MV-4-11 (cell line): ENCODE results near the gene RNU2-1.
"Not testable (repeated sequence)": the region's sequence is repeated elsewhere in the genome, so short reads cannot be mapped to it uniquely, and the experiment has no call there.

Source experiments
- DNase-seq: peaks from one replicate; lab custom pipeline; 2025; lab: John Stamatoyannopoulos, UW

The RNU2-1 gene

GRCh38 chr17:43216369-43216761, 17.4 kb downstream of the RNU2-1 start:
- no peak for DNase-seq

GRCh38 chr17:43215341-43215740, 18.4 kb downstream of the RNU2-1 start:
- DNase-seq, result no peak

- DNase-seq, result no peak
Observed at GRCh38 chr17:43213545-43213944, 20.2 kb downstream of the RNU2-1 start.

GRCh38 chr17:43212641-43213490, 20.9 kb downstream of the RNU2-1 start:
- peak; percentile 71 for DNase-seq

GRCh38 chr17:43211480-43212402, 22.0 kb downstream of the RNU2-1 start, which contains the start of gene TMEM106A:
Gene TMEM106A (plus strand): TSS chr17:43211875. CDS start chr17:43213042, 1,167 bp downstream.
- peak; percentile 68 for DNase-seq

- DNase-seq, result no peak
Observed at GRCh38 chr17:43211123-43211479, 22.7 kb downstream of the RNU2-1 start.

GRCh38 chr17:43210576-43210975, 23.2 kb downstream of the RNU2-1 start:
- no peak for DNase-seq

- DNase-seq, result not testable (repeated sequence)
Observed at GRCh38 chr17:43203013-43203412, 30.8 kb downstream of the RNU2-1 start.

- no peak for DNase-seq
Observed at GRCh38 chr17:43200127-43200526, 33.6 kb downstream of the RNU2-1 start.

- no peak for DNase-seq
Observed at GRCh38 chr17:43199633-43200032, 34.1 kb downstream of the RNU2-1 start.

- no peak for DNase-seq
Observed at GRCh38 chr17:43193251-43193650, 40.5 kb downstream of the RNU2-1 start.

GRCh38 chr17:43186656-43187055, 47.1 kb downstream of the RNU2-1 start:
- not testable (repeated sequence) for DNase-seq

GRCh38 chr17:43183921-43184320, 49.9 kb downstream of the RNU2-1 start:
- DNase-seq, result no peak
